Ovary (tissue), 9 donors: ENCODE results near the gene FBXO11. TPM values are rescaled to one million over a fixed set of nuclear protein-coding genes. Genes with fewer than 3 reads are reported as not detected.
"Not testable (repeated sequence)": the region's sequence is repeated elsewhere in the genome, so short reads cannot be mapped to it uniquely, and the experiment has no call there.

Source experiments
- DNase-seq, 5 donors: peaks; one replicate each; pipeline ENCODE4 v3.0.0-alpha.2; 2019 to 2020
- H3K27ac ChIP-seq, 2 donors: fragments of 200-600 bp; one replicate each; pipeline versions ENCODE4 v1.5.1 to v1.8.0; 2019 to 2022
- H3K27me3 ChIP-seq: fragments of 200-600 bp; one replicate; pipeline ENCODE4 v1.8.0; 2022
- H3K36me3 ChIP-seq: fragments of 200-600 bp; sonication (generic); one replicate; pipeline ENCODE4 v1.5.1; 2019
- H3K4me1 ChIP-seq: one replicate; pipeline ENCODE4 v1.8.1; 2013; ENCODE audit warnings: mild to moderate bottlenecking, moderate library complexity; ENCODE audit not compliant: insufficient read depth
- H3K4me3 ChIP-seq: fragments of 200-600 bp; sonication (generic); one replicate; pipeline ENCODE4 v1.5.1; 2017
- H3K9me3 ChIP-seq, 2 donors: fragments of 200-600 bp in 1 of 2; sonication (generic) in 1 of 2; one replicate each; pipeline versions ENCODE4 v1.5.1 to v1.8.1; 2013 to 2019; ENCODE audit warnings: mild to moderate bottlenecking in 1 of 2, moderate library complexity in 1 of 2
- CTCF ChIP-seq, 3 donors: fragments of 450-650 bp in 2 of 3; fragments of 200-600 bp in 1 of 3; IDR thresholded peaks; one replicate each; pipeline versions ENCODE4 v1.5.1 to v1.8.0; 2016 to 2022; ENCODE audit warnings: antibody characterized with exemption in 3 of 3, mild to moderate bottlenecking in 1 of 3
- EP300 ChIP-seq: sonication (generic); formaldehyde crosslinking; IDR thresholded peaks from one replicate; pipeline ENCODE4 v1.6.1; 2017; ENCODE audit warnings: antibody characterized with exemption
- POLR2A ChIP-seq: fragments of 450-650 bp; IDR thresholded peaks from one replicate; pipeline ENCODE4 v1.6.1; 2017; ENCODE audit warnings: antibody characterized with exemption, mild to moderate bottlenecking, moderate library complexity
- WGBS, 3 donors: extraction: QIAGEN DNeasy Blood & Tissue Kit in 1 of 3; methylation state at CpG; one replicate each; pipeline versions ENCODE4 v1.1.5 to v1.1.7; 2013 to 2017; 5-methylcytosine and 5-hydroxymethylcytosine counted together
- intact Hi-C, 4 donors: fragments of 100-400 bp; cut with DNase I; formaldehyde crosslinking; loops; one replicate each; pipeline versions ENCODE4 v1.11.0 to v1.15.1; 2022 to 2023
- polyA plus RNA-seq, 2 donors: library from polyadenylated mRNA; stranded (reverse); fragments of 200-250 nt in 1 of 2; fragments of 350-450 nt in 1 of 2; fragmentation: Illumina TruSeq in 1 of 2; extraction: RNeasy Lipid Tissue Mini Kit (QIAGEN cat#74804) in 1 of 2; gene quantifications; one replicate each; pipeline ENCODE4 v1.2.3, GENCODE V29; 2013 to 2014
- total RNA-seq, 7 donors: library from RNA; depleted of rRNA in 2 of 7; stranded (reverse); fragments of >200 nt in 2 of 7; fragmentation: NEBNext Ultra II Directional in 3 of 7; extraction: Animal tissue kit (Norgen Biotek cat#: 25700) in 3 of 7; gene quantifications; one replicate each; pipeline versions ENCODE4 v1.1.0 to v1.2.4, GENCODE V29; 2016 to 2023
- donor health status: DM: no; HTN: no; CAD: no; lungs with moderate emphysema.
- donor health status: DM: no; HTN: no; CAD: no.
- donor health status: Bipolar disorder and iron deficiency.
- donor health status: DM: yes; HTN: yes; CAD: no.
- donor health status: DM: no; HTN: no; CAD: no.
- donor health status: DM: yes; HTN: yes; CAD: no.

The FBXO11 gene
- total and polyA plus RNA-seq, 9 donors: 35.6 to 85.9 (median 71.1) TPM

- Histone ChIP-seq H3K4me3 (no peak overlapping the region), H3K9me3 (no peaks in the 10 kb centered on the region), H3K36me3 (no peaks in the 10 kb centered on the region), H3K4me1 (peaks cover 7% of the 10 kb centered on the region), H3K27ac (no peak overlapping the region), H3K27me3 (no peaks in the 10 kb centered on the region)
- DNase-seq: no peak
- TF ChIP-seq CTCF (IDR thresholded peaks at IDR 0.05) (no peak), EP300 (no peak), POLR2A (no peak)
- 50 to 63% (median 53%) methylated on average over 1 of the region's 1 CpG for WGBS, 3 donors
- intact Hi-C loops: no loop called here
These were observed 41.7 kb downstream of the FBXO11 start for GRCh38 chr2:47864566-47864965.

DNA sequence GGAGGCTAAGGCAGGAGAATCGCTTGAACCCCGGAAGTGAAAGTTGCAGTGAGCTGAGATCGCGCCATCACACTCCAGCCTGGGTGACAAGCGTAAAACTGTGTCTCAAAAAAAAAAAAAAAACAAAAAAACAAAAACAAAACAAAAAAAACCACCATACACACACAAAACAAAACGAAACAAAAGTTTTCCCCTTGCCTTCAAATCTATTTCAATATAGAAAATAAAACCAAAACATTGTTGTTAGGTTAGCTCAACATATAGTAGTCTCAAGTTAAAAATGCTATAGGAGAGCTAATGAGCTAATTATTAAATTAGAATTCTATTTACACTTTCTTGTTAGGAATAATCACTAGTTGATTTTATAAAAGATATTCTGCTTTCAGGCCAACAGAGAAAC, 43.3 kb downstream of the FBXO11 start:
- TF ChIP-seq EP300 (no peak), CTCF (IDR thresholded peaks at IDR 0.05) (no peak), POLR2A (no peak)
- intact Hi-C loops: no loop called here
- Histone ChIP-seq H3K9me3 (no peaks in the 10 kb centered on the region), H3K4me1 (peaks cover 8% of the 10 kb centered on the region), H3K4me3 (no peak overlapping the region), H3K27me3 (no peaks in the 10 kb centered on the region), H3K27ac (no peak overlapping the region), H3K36me3 (no peaks in the 10 kb centered on the region)
- 92 to 94% (median 92%) methylated on average over 6 of the region's 6 CpGs for WGBS, 3 donors
- DNase-seq: no peak

- not testable (repeated sequence) for H3K36me3 ChIP-seq, H3K4me1 ChIP-seq, DNase-seq, H3K27me3 ChIP-seq, H3K27ac ChIP-seq, H3K9me3 ChIP-seq, H3K4me3 ChIP-seq
- intact Hi-C loops: loop anchor here in 1 of 4 donors (10.0 kb wide), 1 partner anchor 52 kb away; the partner anchor contains the start of gene FBXO11
- WGBS, 3 donors: 74 to 82% (median 77%) methylated on average over 8 of the region's 8 CpGs
These were observed 53.1 kb downstream of the FBXO11 start for GRCh38 chr2:47853067-47853777.

- H3K4me1 ChIP-seq: peaks cover 7% of the 10 kb centered on the region
These were observed 56.1 kb downstream of the FBXO11 start for GRCh38 chr2:47850198-47850597.

More at GRCh38 chr2:47850198-47850597, 56.1 kb downstream of the FBXO11 start:
- H3K9me3 ChIP-seq: no peaks in the 10 kb centered on the region
- no peaks in the 10 kb centered on the region for H3K36me3 ChIP-seq
- no peak overlapping the region for H3K4me3 ChIP-seq
- no peak for TF ChIP-seq EP300
- no peak for TF ChIP-seq POLR2A
- TF ChIP-seq CTCF (IDR thresholded peaks at IDR 0.05): no peak
- 91 to 96% (median 95%) methylated on average over 1 of the region's 1 CpG for WGBS, 3 donors
- no peak overlapping the region for H3K27ac ChIP-seq
- H3K27me3 ChIP-seq: no peaks in the 10 kb centered on the region
- no peak for DNase-seq
- intact Hi-C loops: loop anchor here in 1 of 4 donors (10.0 kb wide), 1 partner anchor 55 kb away; the partner anchor contains the start of gene FBXO11
